ENCODE data around the gene CBX7.

DNA sequence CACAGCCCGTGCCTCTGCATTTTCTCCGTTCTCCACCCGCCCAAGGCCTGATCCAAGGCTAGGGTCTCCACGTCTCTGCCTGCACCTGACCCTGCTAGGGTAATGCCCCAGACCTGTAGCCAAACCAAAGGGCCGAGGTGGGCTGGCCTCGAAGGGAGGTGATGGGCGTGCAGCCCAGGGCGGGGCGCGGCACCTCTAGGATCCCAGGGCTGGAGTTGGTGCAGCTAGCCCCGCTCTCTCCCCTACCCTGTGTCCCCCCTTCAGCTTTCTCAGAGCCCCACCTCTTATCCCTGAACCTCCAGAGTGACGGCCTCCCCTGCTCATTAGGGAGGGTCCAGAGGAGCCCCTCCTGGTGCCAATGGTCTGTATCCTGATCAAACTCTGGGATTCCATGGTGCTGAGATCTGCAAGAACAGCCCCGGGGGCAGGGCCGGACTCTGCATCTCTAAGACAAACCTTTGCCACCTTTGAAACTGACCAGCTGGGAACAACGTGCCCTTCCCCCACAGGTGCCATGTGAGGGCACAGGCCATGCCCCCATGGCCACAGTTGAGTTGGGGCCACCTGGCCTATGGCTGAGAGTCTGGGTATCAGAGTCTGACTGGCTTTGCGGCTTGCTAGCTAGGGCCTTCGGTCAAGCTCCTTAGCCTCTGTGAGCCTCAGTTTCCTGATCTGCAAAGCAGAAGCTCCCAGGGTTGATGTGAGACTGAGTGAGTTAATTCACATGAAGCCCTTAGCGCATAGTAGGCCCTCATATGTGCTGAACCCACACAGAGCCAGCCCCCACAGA is 23.1 kb upstream of the CBX7 start:
- no peak for TF ChIP-seq POLR2AphosphoS5 (IDR thresholded peaks at IDR 0.05)
- TF ChIP-seq CTCF (IDR thresholded peaks at IDR 0.05): no peak
- TF ChIP-seq POLR2A (IDR thresholded peaks at IDR 0.05): no peak
- no peak for TF ChIP-seq EP300 (IDR thresholded peaks at IDR 0.05)

All from suprapubic skin (tissue), 4 donors.